Liver (tissue), 9 donors: Measurements from ENCODE around the gene CYP2B6. TPM values are rescaled to one million over a fixed set of nuclear protein-coding genes. Genes with fewer than 3 reads are reported as not detected.

ENCODE experiments used
- DNase-seq: peaks from one replicate; pipeline ENCODE4 v3.0.0-alpha.2; 2017; ENCODE audit warnings: low spot score
- H3K27ac ChIP-seq, 2 donors: one replicate each; pipeline ENCODE4 v1.7.0; 2013; ENCODE audit warnings: inconsistent platforms in 2 of 2, low read length in 2 of 2, control low read depth in 1 of 2, low read depth in 1 of 2, mild to moderate bottlenecking in 1 of 2
- H3K27me3 ChIP-seq, 4 donors: one replicate each; pipeline versions ENCODE4 v1.6.1 to v1.7.0; 2013; ENCODE audit warnings: low read length in 3 of 4, inconsistent platforms in 1 of 4, mild to moderate bottlenecking in 1 of 4, moderate library complexity in 1 of 4; ENCODE audit not compliant: control insufficient read depth in 4 of 4, insufficient read depth in 4 of 4
- H3K36me3 ChIP-seq, 4 donors: one replicate each; pipeline versions ENCODE4 v1.6.1 to v1.7.0; 2013; ENCODE audit warnings: low read length in 3 of 4, mild to moderate bottlenecking in 3 of 4, low read depth in 1 of 4, moderate library complexity in 1 of 4; ENCODE audit not compliant: control insufficient read depth in 4 of 4, insufficient read depth in 3 of 4
- H3K4me1 ChIP-seq, 4 donors: one replicate each; pipeline versions ENCODE4 v1.6.1 to v1.7.0; 2013; ENCODE audit warnings: low read length in 3 of 4, mild to moderate bottlenecking in 3 of 4, moderate library complexity in 1 of 4; ENCODE audit not compliant: control insufficient read depth in 4 of 4, insufficient read depth in 4 of 4
- H3K4me3 ChIP-seq, 3 donors: one replicate each; pipeline versions ENCODE4 v1.6.1 to v1.7.0; 2013; ENCODE audit warnings: low read length in 3 of 3, control low read depth in 1 of 3, low read depth in 1 of 3, mild to moderate bottlenecking in 1 of 3
- H3K9ac ChIP-seq, 2 donors: one replicate each; pipeline ENCODE4 v1.7.0; 2013; ENCODE audit warnings: low read length in 2 of 2, mild to moderate bottlenecking in 2 of 2, moderate library complexity in 2 of 2, control low read depth in 1 of 2, low read depth in 1 of 2
- H3K9me3 ChIP-seq, 4 donors: one replicate each; pipeline versions ENCODE4 v1.6.1 to v1.7.0; 2013; ENCODE audit warnings: low read length in 3 of 4; ENCODE audit not compliant: control insufficient read depth in 4 of 4
- ATF3 ChIP-seq: IDR thresholded peaks from 2 replicates; pipeline ENCODE4 v1.6.1; 2016; ENCODE audit warnings: antibody characterized with exemption
- EGR1 ChIP-seq, 2 donors: IDR thresholded peaks; 2 replicates each; pipeline ENCODE4 v1.6.1; 2016 to 2018; ENCODE audit warnings: antibody characterized with exemption in 2 of 2, low read depth in 2 of 2
- FOXA1 ChIP-seq: IDR thresholded peaks from 2 replicates; pipeline ENCODE4 v1.6.1; 2016; ENCODE audit warnings: antibody characterized with exemption
- FOXA2 ChIP-seq: IDR thresholded peaks from 2 replicates; pipeline ENCODE4 v1.6.1; 2016; ENCODE audit warnings: antibody characterized with exemption
- GABPA ChIP-seq, 2 donors: IDR thresholded peaks in 1 of 2; conservative IDR thresholded peaks in 1 of 2; 2 replicates each; pipeline ENCODE4 v1.6.1; 2016; ENCODE audit warnings: antibody characterized with exemption in 2 of 2, mild to moderate bottlenecking in 1 of 2, moderate library complexity in 1 of 2
- HNF4A ChIP-seq, 2 donors: conservative IDR thresholded peaks; 2 replicates each; pipeline ENCODE4 v1.6.1; 2016; ENCODE audit warnings: antibody characterized with exemption in 2 of 2, mild to moderate bottlenecking in 2 of 2
- HNF4G ChIP-seq: IDR thresholded peaks from 2 replicates; pipeline ENCODE4 v1.6.1; 2016; ENCODE audit warnings: antibody characterized with exemption
- JUND ChIP-seq, 2 donors: IDR thresholded peaks; 2 replicates each; pipeline ENCODE4 v1.6.1; 2016; ENCODE audit warnings: antibody characterized with exemption in 2 of 2
- MAX ChIP-seq: IDR thresholded peaks from 2 replicates; pipeline ENCODE4 v1.6.1; 2016; ENCODE audit warnings: antibody characterized with exemption
- NR2F2 ChIP-seq: IDR thresholded peaks from 2 replicates; pipeline ENCODE4 v1.6.1; 2016; ENCODE audit warnings: antibody characterized with exemption
- RAD21 ChIP-seq, 2 donors: IDR thresholded peaks; 2 replicates each; pipeline ENCODE4 v1.6.1; 2016; ENCODE audit warnings: antibody characterized with exemption in 2 of 2, mild to moderate bottlenecking in 2 of 2
- RXRA ChIP-seq, 2 donors: IDR thresholded peaks; 2 replicates each; pipeline ENCODE4 v1.6.1; 2017 to 2018; ENCODE audit warnings: antibody characterized with exemption in 2 of 2, mild to moderate bottlenecking in 1 of 2
- SP1 ChIP-seq: IDR thresholded peaks from 2 replicates; pipeline ENCODE4 v1.6.1; 2018; ENCODE audit warnings: antibody characterized with exemption, mild to moderate bottlenecking
- TAF1 ChIP-seq: conservative IDR thresholded peaks from 2 replicates; pipeline ENCODE4 v1.6.1; 2016; ENCODE audit warnings: antibody characterized with exemption, mild to moderate bottlenecking
- YY1 ChIP-seq: IDR thresholded peaks from 2 replicates; pipeline ENCODE4 v1.6.1; 2016; ENCODE audit warnings: antibody characterized with exemption, mild to moderate bottlenecking
- WGBS: extraction: QIAGEN DNeasy Blood & Tissue Kit; methylation state at CpG from one replicate; pipeline ENCODE4 v1.1.7; 2013; 5-methylcytosine and 5-hydroxymethylcytosine counted together
- polyA plus RNA-seq, 2 donors: library from polyadenylated mRNA; stranded (reverse) in 1 of 2; unstranded in 1 of 2; fragments of 200-250 nt in 1 of 2; fragments of >200 nt in 1 of 2; fragmentation: Nextera tagmentation in 1 of 2; extraction: Ambion mirVana in 1 of 2; gene quantifications; one replicate each; pipeline versions ENCODE4 v1.2.1 to v1.2.3, GENCODE V29; 2013 to 2015
- total RNA-seq, 2 donors: library from RNA; depleted of rRNA; stranded (reverse); fragments of >200 nt; gene quantifications; one replicate each; pipeline ENCODE4 v1.2.3, GENCODE V29; 2014
- TF ChIP-seq, protein P1 (sequence below): IDR thresholded peaks from 2 replicates; pipeline ENCODE4 v1.6.1; 2016; ENCODE audit warnings: antibody characterized with exemption, mild to moderate bottlenecking
- TF ChIP-seq, protein P2 (sequence below): fragments of 150-350 bp; IDR thresholded peaks from 2 replicates; pipeline ENCODE4 v1.5.1; 2017; ENCODE audit warnings: improper control_type of control experiment, low read depth, low read length; ENCODE audit not compliant: missing input control
- TF ChIP-seq, protein P3 (sequence below): IDR thresholded peaks from 2 replicates; pipeline ENCODE4 v1.6.1; 2016; ENCODE audit warnings: antibody characterized with exemption
- donor health status: healthy.
- donor health status: healthy.
- donor health status: healthy.
- donor health status: healthy.
- donor health status: healthy.

CYP2B6 gene
- total and polyA plus RNA-seq, 4 donors, result 13.0 to 751 (median 16.6) TPM; not detected in 1

GRCh38 chr19:40989453-40989852 lies 1.6 kb upstream of the CYP2B6 start:
- H3K4me3 ChIP-seq, result peak overlapping the region in 1 of 3 donors; percentile 5
- no peaks in the 10 kb centered on the region for H3K27me3 ChIP-seq
- peak overlapping the region; percentile 80 to 94 for H3K27ac ChIP-seq
- peaks cover 2 to 29% (median 17%) of the 10 kb centered on the region in 4 donors for H3K4me1 ChIP-seq
- WGBS, result 36% methylated on average over 7 of the region's 7 CpGs
- peaks cover 0 to 2% (median 0%) of the 10 kb centered on the region in 4 donors for H3K36me3 ChIP-seq
- no peak for DNase-seq
- H3K9me3 ChIP-seq, result no peaks in the 10 kb centered on the region
- no peak overlapping the region for H3K9ac ChIP-seq
- peak; percentile 99 for TF ChIP-seq SP1
- peak; percentile 41 to 67 for TF ChIP-seq RAD21 (IDR thresholded peaks at IDR 0.05)
- peak; percentile 95 for TF ChIP-seq MAX
- TF ChIP-seq FOXA1, result peak; percentile 64
- peak in 1 of 2 donors; percentile 45 for TF ChIP-seq GABPA (IDR thresholded peaks at IDR 0.05 in 1 of 2, conservative IDR thresholded peaks at IDR 0.05 in 1 of 2)
- peak; percentile 99 for TF ChIP-seq HNF4A (conservative IDR thresholded peaks at IDR 0.05)
- TF ChIP-seq RXRA (IDR thresholded peaks at IDR 0.05), result peak; percentile 100
- peak; percentile 95 for TF ChIP-seq ATF3
- TF ChIP-seq, protein P1, sequence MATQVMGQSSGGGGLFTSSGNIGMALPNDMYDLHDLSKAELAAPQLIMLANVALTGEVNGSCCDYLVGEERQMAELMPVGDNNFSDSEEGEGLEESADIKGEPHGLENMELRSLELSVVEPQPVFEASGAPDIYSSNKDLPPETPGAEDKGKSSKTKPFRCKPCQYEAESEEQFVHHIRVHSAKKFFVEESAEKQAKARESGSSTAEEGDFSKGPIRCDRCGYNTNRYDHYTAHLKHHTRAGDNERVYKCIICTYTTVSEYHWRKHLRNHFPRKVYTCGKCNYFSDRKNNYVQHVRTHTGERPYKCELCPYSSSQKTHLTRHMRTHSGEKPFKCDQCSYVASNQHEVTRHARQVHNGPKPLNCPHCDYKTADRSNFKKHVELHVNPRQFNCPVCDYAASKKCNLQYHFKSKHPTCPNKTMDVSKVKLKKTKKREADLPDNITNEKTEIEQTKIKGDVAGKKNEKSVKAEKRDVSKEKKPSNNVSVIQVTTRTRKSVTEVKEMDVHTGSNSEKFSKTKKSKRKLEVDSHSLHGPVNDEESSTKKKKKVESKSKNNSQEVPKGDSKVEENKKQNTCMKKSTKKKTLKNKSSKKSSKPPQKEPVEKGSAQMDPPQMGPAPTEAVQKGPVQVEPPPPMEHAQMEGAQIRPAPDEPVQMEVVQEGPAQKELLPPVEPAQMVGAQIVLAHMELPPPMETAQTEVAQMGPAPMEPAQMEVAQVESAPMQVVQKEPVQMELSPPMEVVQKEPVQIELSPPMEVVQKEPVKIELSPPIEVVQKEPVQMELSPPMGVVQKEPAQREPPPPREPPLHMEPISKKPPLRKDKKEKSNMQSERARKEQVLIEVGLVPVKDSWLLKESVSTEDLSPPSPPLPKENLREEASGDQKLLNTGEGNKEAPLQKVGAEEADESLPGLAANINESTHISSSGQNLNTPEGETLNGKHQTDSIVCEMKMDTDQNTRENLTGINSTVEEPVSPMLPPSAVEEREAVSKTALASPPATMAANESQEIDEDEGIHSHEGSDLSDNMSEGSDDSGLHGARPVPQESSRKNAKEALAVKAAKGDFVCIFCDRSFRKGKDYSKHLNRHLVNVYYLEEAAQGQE, result peak; percentile 64
- TF ChIP-seq, protein P2, sequence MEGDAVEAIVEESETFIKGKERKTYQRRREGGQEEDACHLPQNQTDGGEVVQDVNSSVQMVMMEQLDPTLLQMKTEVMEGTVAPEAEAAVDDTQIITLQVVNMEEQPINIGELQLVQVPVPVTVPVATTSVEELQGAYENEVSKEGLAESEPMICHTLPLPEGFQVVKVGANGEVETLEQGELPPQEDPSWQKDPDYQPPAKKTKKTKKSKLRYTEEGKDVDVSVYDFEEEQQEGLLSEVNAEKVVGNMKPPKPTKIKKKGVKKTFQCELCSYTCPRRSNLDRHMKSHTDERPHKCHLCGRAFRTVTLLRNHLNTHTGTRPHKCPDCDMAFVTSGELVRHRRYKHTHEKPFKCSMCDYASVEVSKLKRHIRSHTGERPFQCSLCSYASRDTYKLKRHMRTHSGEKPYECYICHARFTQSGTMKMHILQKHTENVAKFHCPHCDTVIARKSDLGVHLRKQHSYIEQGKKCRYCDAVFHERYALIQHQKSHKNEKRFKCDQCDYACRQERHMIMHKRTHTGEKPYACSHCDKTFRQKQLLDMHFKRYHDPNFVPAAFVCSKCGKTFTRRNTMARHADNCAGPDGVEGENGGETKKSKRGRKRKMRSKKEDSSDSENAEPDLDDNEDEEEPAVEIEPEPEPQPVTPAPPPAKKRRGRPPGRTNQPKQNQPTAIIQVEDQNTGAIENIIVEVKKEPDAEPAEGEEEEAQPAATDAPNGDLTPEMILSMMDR, result no peak
- peak; percentile 75 for TF ChIP-seq NR2F2
- peak; percentile 79 for TF ChIP-seq FOXA2
- peak; percentile 90 to 94 for TF ChIP-seq JUND (IDR thresholded peaks at IDR 0.05)
- TF ChIP-seq HNF4G, result peak; percentile 92
- TF ChIP-seq, protein P3, sequence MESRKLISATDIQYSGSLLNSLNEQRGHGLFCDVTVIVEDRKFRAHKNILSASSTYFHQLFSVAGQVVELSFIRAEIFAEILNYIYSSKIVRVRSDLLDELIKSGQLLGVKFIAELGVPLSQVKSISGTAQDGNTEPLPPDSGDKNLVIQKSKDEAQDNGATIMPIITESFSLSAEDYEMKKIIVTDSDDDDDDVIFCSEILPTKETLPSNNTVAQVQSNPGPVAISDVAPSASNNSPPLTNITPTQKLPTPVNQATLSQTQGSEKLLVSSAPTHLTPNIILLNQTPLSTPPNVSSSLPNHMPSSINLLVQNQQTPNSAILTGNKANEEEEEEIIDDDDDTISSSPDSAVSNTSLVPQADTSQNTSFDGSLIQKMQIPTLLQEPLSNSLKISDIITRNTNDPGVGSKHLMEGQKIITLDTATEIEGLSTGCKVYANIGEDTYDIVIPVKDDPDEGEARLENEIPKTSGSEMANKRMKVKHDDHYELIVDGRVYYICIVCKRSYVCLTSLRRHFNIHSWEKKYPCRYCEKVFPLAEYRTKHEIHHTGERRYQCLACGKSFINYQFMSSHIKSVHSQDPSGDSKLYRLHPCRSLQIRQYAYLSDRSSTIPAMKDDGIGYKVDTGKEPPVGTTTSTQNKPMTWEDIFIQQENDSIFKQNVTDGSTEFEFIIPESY, result peak; percentile 93
- no peak for TF ChIP-seq TAF1
- peak; percentile 90 for TF ChIP-seq YY1
- TF ChIP-seq EGR1 (IDR thresholded peaks at IDR 0.05; ENCODE audit: low read depth in 2 of 2), result peak; percentile 57 to 92
